ENCODE data around the gene GALNTL6.

Gene GALNTL6

GRCh38 chr4:172105918-172106317 is 292.7 kb downstream of the GALNTL6 start:
- DNase-seq, result no peak

GRCh38 chr4:172109466-172109865 is 296.3 kb downstream of the GALNTL6 start:
- no peak for DNase-seq

GRCh38 chr4:172124656-172125308 is 311.6 kb downstream of the GALNTL6 start:
- no peak for DNase-seq

- DNase-seq, result no peak
These were observed 312.2 kb downstream of the GALNTL6 start for GRCh38 chr4:172125443-172125842.

- DNase-seq, result no peak
These were observed 314.0 kb downstream of the GALNTL6 start for GRCh38 chr4:172127168-172127567.

GRCh38 chr4:172129593-172129992 is 316.4 kb downstream of the GALNTL6 start:
- no peak for DNase-seq

GRCh38 chr4:172134521-172134920 is 321.3 kb downstream of the GALNTL6 start:
- DNase-seq, result no peak

- DNase-seq, result no peak
These were observed 327.8 kb downstream of the GALNTL6 start for GRCh38 chr4:172141025-172141424.

- DNase-seq, result no peak
These were observed 329.1 kb downstream of the GALNTL6 start for GRCh38 chr4:172142281-172142741.

- DNase-seq, result no peak
These were observed 330.6 kb downstream of the GALNTL6 start for GRCh38 chr4:172143605-172144314.

GRCh38 chr4:172147687-172148086 is 334.5 kb downstream of the GALNTL6 start:
- DNase-seq, result no peak

- DNase-seq, result no peak
These were observed 336.1 kb downstream of the GALNTL6 start for GRCh38 chr4:172149329-172149728.

- DNase-seq, result no peak
These were observed 339.1 kb downstream of the GALNTL6 start for GRCh38 chr4:172152284-172152683.

- DNase-seq, result no peak
These were observed 340.5 kb downstream of the GALNTL6 start for GRCh38 chr4:172153719-172154118.

- DNase-seq, result no peak
These were observed 342.7 kb downstream of the GALNTL6 start for GRCh38 chr4:172155838-172156345.

- DNase-seq, result no peak
These were observed 344.7 kb downstream of the GALNTL6 start for GRCh38 chr4:172157946-172158345.

- DNase-seq, result no peak
These were observed 350.0 kb downstream of the GALNTL6 start for GRCh38 chr4:172163215-172163614.

GRCh38 chr4:172168888-172169287 is 355.7 kb downstream of the GALNTL6 start:
- no peak for DNase-seq

GRCh38 chr4:172169871-172170270 is 356.7 kb downstream of the GALNTL6 start:
- DNase-seq, result no peak

GRCh38 chr4:172173206-172173605 is 360.0 kb downstream of the GALNTL6 start:
- peak in 3 of 56 donors; percentile 2 to 5 (median 4) for DNase-seq

GRCh38 chr4:172177382-172177781 is 364.2 kb downstream of the GALNTL6 start:
- DNase-seq, result no peak

GRCh38 chr4:172188248-172188988 is 375.2 kb downstream of the GALNTL6 start:
- no peak for DNase-seq
